ENCODE data around the gene KIF18B. TPM values are rescaled to one million over a fixed set of nuclear protein-coding genes. Genes with fewer than 3 reads are reported as not detected.

The KIF18B gene
- total RNA-seq, 2 experiments from 2014 or later, result 0.05 to 0.08 TPM

GRCh38 chr17:44927696-44928095 lies 19.9 kb downstream of the KIF18B start:
- Histone ChIP-seq H3K27me3 (ENCODE audit: control insufficient read depth in 1 of 2, insufficient read depth in 2 of 2, low read length in 2 of 2) (no peaks in the 10 kb centered on the region), H3K4me1 (ENCODE audit: insufficient read depth, low read length) (no peaks in the 10 kb centered on the region), H3K4me3 (ENCODE audit: low read length) (no peak overlapping the region), H3K27ac (ENCODE audit: low read depth in 1 of 2, low read length in 2 of 2) (no peak overlapping the region), H3K9me3 (ENCODE audit: control insufficient read depth in 1 of 2, insufficient read depth in 1 of 2, low read length in 2 of 2) (no peaks in the 10 kb centered on the region), H3K36me3 (ENCODE audit: insufficient read depth, low read length) (no peaks in the 10 kb centered on the region)
- TF ChIP-seq, protein P1, sequence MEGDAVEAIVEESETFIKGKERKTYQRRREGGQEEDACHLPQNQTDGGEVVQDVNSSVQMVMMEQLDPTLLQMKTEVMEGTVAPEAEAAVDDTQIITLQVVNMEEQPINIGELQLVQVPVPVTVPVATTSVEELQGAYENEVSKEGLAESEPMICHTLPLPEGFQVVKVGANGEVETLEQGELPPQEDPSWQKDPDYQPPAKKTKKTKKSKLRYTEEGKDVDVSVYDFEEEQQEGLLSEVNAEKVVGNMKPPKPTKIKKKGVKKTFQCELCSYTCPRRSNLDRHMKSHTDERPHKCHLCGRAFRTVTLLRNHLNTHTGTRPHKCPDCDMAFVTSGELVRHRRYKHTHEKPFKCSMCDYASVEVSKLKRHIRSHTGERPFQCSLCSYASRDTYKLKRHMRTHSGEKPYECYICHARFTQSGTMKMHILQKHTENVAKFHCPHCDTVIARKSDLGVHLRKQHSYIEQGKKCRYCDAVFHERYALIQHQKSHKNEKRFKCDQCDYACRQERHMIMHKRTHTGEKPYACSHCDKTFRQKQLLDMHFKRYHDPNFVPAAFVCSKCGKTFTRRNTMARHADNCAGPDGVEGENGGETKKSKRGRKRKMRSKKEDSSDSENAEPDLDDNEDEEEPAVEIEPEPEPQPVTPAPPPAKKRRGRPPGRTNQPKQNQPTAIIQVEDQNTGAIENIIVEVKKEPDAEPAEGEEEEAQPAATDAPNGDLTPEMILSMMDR (IDR thresholded peaks at IDR 0.05), result no peak
- DNase-seq (no peak), ATAC-seq (ENCODE audit: poor library complexity) (no peak)
- POLR2A ChIA-PET, result no interaction called here
- no peaks in the 10 kb centered on the region for H3K27me3 Mint-ChIP-seq
- CTCF ChIA-PET, result no interaction called here
- no peaks in the 10 kb centered on the region for H3K4me1 Mint-ChIP-seq (ENCODE audit: low read depth)
- H3K9me3 Mint-ChIP-seq, result no peaks in the 10 kb centered on the region
- H3K27ac Mint-ChIP-seq, result no peak overlapping the region
- H3K4me3 Mint-ChIP-seq, result no peak overlapping the region
- intact Hi-C loops (cut with DNase I, micrococcal nuclease), result loop anchor here in 1 of 2 experiments (10.0 kb wide), 1 partner anchor 267 kb away; no protein-coding TSS in a partner anchor
- no peaks in the 10 kb centered on the region for H3K36me3 Mint-ChIP-seq (ENCODE audit: low read depth)

DNA sequence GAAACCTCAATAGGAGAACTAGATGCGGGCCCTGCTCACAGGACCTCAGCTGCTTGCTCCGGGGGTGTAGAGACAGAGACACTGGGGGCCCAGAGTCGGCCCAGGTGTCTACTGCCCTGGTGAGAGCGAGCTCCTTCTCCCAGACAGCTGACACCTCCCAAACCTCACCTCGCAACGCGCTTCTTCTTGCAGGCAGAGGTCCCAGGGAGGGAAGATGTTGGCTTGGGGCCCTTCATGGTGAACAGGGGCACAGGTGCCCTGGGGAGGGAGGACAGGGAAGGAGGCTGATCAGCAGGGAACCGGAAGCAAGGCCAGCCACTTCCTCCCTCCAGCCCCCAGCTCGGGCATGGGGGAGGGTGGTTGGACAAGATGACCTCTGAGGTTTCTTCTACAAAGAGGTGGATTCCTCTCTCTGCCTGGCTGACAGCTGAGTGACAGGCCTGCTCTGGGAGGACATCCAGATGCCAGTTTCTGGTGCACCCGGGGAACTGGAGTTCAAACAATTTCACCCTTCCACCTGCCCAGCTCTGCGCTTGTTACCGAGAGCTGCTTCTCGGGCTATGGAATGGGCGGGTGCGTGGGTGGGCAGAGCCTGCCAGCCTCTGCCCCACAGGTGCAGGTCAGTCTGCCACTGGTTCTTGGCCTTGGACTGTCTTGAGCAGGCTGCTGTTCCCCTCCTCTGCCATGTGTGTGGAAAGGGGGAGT lies 20.6 kb downstream of the KIF18B start:
- no peaks in the 10 kb centered on the region for H3K9me3 ChIP-seq (ENCODE audit: control insufficient read depth in 1 of 2, insufficient read depth in 1 of 2, low read length in 2 of 2)
- intact Hi-C loops (cut with DNase I, micrococcal nuclease), result loop anchor here in 1 of 2 experiments (10.0 kb wide), 1 partner anchor 268 kb away; no protein-coding TSS in a partner anchor
- no peaks in the 10 kb centered on the region for H3K4me1 ChIP-seq (ENCODE audit: insufficient read depth, low read length)
- peaks cover 0 to 5% of the 10 kb centered on the region in 2 experiments for H3K27me3 ChIP-seq (ENCODE audit: control insufficient read depth in 1 of 2, insufficient read depth in 2 of 2, low read length in 2 of 2)
- no peak overlapping the region for H3K4me3 ChIP-seq (ENCODE audit: low read length)
- Mint-ChIP-seq H3K9me3 (no peaks in the 10 kb centered on the region), H3K27ac (no peak overlapping the region), H3K36me3 (ENCODE audit: low read depth) (no peaks in the 10 kb centered on the region), H3K4me1 (ENCODE audit: low read depth) (no peaks in the 10 kb centered on the region), H3K27me3 (no peaks in the 10 kb centered on the region), H3K4me3 (no peak overlapping the region)
- DNase-seq, result no peak
- TF ChIP-seq, protein P1 (IDR thresholded peaks at IDR 0.05), result no peak
- POLR2A ChIA-PET, result no interaction called here
- no peak for ATAC-seq (ENCODE audit: poor library complexity)
- CTCF ChIA-PET, result no interaction called here
- no peak overlapping the region for H3K27ac ChIP-seq (ENCODE audit: low read depth in 1 of 2, low read length in 2 of 2)
- no peaks in the 10 kb centered on the region for H3K36me3 ChIP-seq (ENCODE audit: insufficient read depth, low read length)

- Mint-ChIP-seq H3K27me3 (peaks cover 6% of the 10 kb centered on the region), H3K36me3 (ENCODE audit: low read depth) (no peaks in the 10 kb centered on the region), H3K4me3 (no peak overlapping the region), H3K4me1 (ENCODE audit: low read depth) (no peaks in the 10 kb centered on the region), H3K9me3 (no peaks in the 10 kb centered on the region), H3K27ac (no peak overlapping the region)
- no peaks in the 10 kb centered on the region for H3K36me3 ChIP-seq (ENCODE audit: insufficient read depth, low read length)
- ChIA-PET POLR2A (no interaction called here), CTCF (no interaction called here)
- H3K27me3 ChIP-seq (ENCODE audit: control insufficient read depth in 1 of 2, insufficient read depth in 2 of 2, low read length in 2 of 2), result peaks cover 0 to 10% of the 10 kb centered on the region in 2 experiments
- TF ChIP-seq, protein P1 (IDR thresholded peaks at IDR 0.05), result no peak
- DNase-seq (no peak), ATAC-seq (ENCODE audit: poor library complexity) (no peak)
- H3K4me1 ChIP-seq (ENCODE audit: insufficient read depth, low read length), result no peaks in the 10 kb centered on the region
- H3K27ac ChIP-seq (ENCODE audit: low read depth in 1 of 2, low read length in 2 of 2), result no peak overlapping the region
- no peaks in the 10 kb centered on the region for H3K9me3 ChIP-seq (ENCODE audit: control insufficient read depth in 1 of 2, insufficient read depth in 1 of 2, low read length in 2 of 2)
- H3K4me3 ChIP-seq (ENCODE audit: low read length), result no peak overlapping the region
- intact Hi-C loops (cut with DNase I, micrococcal nuclease), result loop anchor here in 1 of 2 experiments (10.0 kb wide), 1 partner anchor 269 kb away; no protein-coding TSS in a partner anchor
These were observed 21.6 kb downstream of the KIF18B start for GRCh38 chr17:44925731-44926697.
